C1 segment of cervical spinal cord (tissue), 14 donors: ENCODE results near the gene NHEJ1.

Source experiments
- DNase-seq, 14 donors: peaks; one replicate each; lab custom pipeline; 2025; lab: John Stamatoyannopoulos, UW

Gene NHEJ1

GRCh38 chr2:219029829-219030165, 130.8 kb downstream of the NHEJ1 start:
- DNase-seq: peak in 12 of 14 donors; percentile 18 to 81 (median 62)

- peak in 1 of 14 donors; percentile 20 for DNase-seq
Measured at GRCh38 chr2:219028996-219029828, 131.4 kb downstream of the NHEJ1 start.

GRCh38 chr2:219028141-219028540, 132.5 kb downstream of the NHEJ1 start:
- no peak for DNase-seq

- no peak for DNase-seq
Measured at GRCh38 chr2:219027511-219028055, 133.0 kb downstream of the NHEJ1 start.

GRCh38 chr2:219026946-219027345, 133.7 kb downstream of the NHEJ1 start:
- no peak for DNase-seq

- peak in 11 of 14 donors; percentile 11 to 66 (median 52) for DNase-seq
Measured at GRCh38 chr2:219025637-219026585, 134.7 kb downstream of the NHEJ1 start.
